HEK293 (cell line): ENCODE data around the gene FSCN2.

ENCODE experiments used
- CTCF ChIP-seq: fragments of 450-650 bp; formaldehyde crosslinking; IDR thresholded peaks from 2 replicates; pipeline ENCODE4 v1.5.1; 2016; ENCODE audit warnings: missing biosample characterization, missing genetic modification characterization
- EGR2 ChIP-seq: fragments of 450-650 bp; formaldehyde crosslinking; IDR thresholded peaks from 2 replicates; pipeline ENCODE4 v1.5.1; 2016; ENCODE audit warnings: low read depth, missing biosample characterization, missing genetic modification characterization
- FEZF1 ChIP-seq: fragments of 450-650 bp; formaldehyde crosslinking; IDR thresholded peaks from 2 replicates; pipeline ENCODE4 v1.5.1; 2016; ENCODE audit warnings: missing biosample characterization, missing genetic modification characterization
- KLF9 ChIP-seq: fragments of 450-650 bp; formaldehyde crosslinking; IDR thresholded peaks from 2 replicates; pipeline ENCODE4 v1.5.1; 2016; ENCODE audit warnings: missing biosample characterization, missing genetic modification characterization, low read depth
- SCRT2 ChIP-seq: fragments of 450-650 bp; formaldehyde crosslinking; IDR thresholded peaks from 2 replicates; pipeline ENCODE4 v1.5.1; 2016; ENCODE audit warnings: missing biosample characterization, missing genetic modification characterization
- SETDB1 ChIP-seq: IDR thresholded peaks from one replicate; pipeline ENCODE4 v1.6.1; 2017; ENCODE audit warnings: mild to moderate bottlenecking, low read length, moderate library complexity, mixed read lengths; ENCODE audit not compliant: insufficient read length
- ZFHX2 ChIP-seq: fragments of 450-650 bp; formaldehyde crosslinking; conservative IDR thresholded peaks from 2 replicates; pipeline ENCODE4 v1.5.1; 2016; ENCODE audit warnings: missing biosample characterization, missing genetic modification characterization
- ZNF658 ChIP-seq: fragments of 450-650 bp; formaldehyde crosslinking; IDR thresholded peaks from 2 replicates; pipeline ENCODE4; 2016; ENCODE audit warnings: missing biosample characterization, missing genetic modification characterization
- ZNF664 ChIP-seq: fragments of 450-650 bp; formaldehyde crosslinking; IDR thresholded peaks from 2 replicates; pipeline ENCODE4 v1.5.1; 2016; ENCODE audit warnings: missing biosample characterization, missing genetic modification characterization

- no peak for TF ChIP-seq CTCF (tag by site-specific recombination)
- TF ChIP-seq ZFHX2 (tag by site-specific recombination) = no peak
- no peak for TF ChIP-seq SCRT2
- no peak for TF ChIP-seq ZNF664
- TF ChIP-seq EGR2 = no peak
- no peak for TF ChIP-seq KLF9 (tag by site-specific recombination)
- no peak for TF ChIP-seq ZNF658 (tag by site-specific recombination)
- TF ChIP-seq FEZF1 (tag by site-specific recombination) = no peak
- no peak for TF ChIP-seq SETDB1
Observed at GRCh38 chr17:81491761-81492160, 36.4 kb upstream of the FSCN2 start.
